ENCODE results near the gene APOBEC3F.

The APOBEC3F gene

DNA sequence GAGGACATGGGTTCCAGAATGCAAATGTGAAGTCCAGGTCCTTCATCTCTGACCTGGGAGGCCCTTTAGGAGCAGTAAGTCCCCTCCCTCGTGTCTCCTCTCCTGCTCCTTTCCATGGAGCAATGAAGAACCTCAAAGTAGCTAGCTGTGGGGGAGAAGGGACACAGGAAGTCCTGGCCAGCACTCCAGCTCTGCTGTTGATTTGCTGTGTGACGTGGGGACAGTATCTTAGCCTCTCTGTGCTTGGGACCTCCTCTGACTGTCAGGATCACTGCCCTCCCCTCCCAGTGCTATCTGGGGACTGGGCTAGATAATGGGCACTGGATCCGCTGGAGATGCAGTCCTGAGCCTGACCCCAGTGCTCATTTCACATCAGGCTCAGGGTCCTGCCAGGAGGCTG, 55.3 kb downstream of the APOBEC3F start:
- DNase-seq, result no peak

DNA sequence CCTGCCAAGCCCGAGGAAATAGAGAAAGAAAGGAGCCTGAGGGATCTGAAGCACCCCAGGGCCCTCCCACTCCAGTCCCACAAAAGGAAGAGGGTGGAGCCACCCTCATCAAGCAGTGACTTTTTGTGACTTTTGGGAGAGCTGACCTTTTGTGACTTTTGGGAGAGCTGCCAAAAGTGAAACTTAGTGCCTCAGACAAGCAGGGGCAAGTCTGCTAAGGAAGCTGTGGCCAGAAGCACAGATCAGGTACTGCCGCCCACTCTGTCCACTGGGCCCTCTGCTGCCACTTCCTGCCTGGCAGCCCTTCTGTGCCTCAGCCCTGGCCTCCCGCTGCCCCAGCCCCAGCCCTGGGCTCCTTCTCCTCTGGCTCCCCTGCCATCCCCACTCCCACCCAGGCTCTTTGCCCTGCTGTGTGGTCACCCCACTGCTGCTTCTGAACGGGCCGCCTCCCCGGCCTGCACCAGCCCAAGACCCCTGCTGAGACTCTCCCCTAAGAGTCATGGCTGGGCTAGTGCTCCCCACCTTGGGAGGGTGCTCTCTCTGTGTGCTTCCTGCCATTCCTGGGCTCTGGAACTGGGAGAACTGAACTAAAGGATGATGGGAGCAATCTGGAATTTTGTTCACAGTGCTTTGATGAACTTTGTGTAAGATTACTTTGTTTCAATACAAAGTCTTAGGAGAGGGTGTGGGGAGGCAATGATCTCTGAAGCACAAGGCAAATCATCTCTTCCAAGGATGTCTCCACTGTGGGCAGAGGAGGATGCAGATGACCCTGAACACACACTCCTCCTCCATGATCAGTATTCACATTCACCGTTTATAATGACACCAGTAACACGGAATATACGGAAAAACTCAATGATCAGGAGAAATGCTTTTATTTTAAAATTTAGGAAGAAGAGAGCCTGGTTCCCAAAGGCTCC, 56.7 kb downstream of the APOBEC3F start, which contains the start of gene APOBEC3H:
TSS of gene APOBEC3H (plus strand) at position 147 of the 923 bp plus-strand sequence. CDS start 3,035 bp downstream, outside the sequence.
- peak; percentile 25 for DNase-seq

DNA sequence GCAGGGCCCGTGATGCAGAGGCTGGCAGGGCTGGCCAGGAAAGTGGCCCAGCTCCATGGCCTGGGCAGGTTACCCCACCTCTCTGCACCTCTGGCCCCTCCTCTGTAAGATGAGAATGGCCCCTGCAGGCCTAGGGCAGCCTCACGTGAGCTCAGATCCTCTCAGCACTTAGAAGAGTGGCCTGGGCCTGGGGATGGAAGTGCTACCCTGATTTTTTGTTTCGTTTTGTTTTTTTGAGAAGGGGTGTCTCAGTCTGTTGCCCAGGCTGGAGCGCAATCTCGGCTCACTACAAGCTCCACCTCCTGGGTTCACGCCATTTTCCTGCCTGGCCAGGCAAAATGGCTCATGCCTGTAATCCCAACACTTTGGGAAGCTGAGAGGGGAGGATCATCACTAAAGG, 57.4 kb downstream of the APOBEC3F start:
- no peak for DNase-seq

DNA sequence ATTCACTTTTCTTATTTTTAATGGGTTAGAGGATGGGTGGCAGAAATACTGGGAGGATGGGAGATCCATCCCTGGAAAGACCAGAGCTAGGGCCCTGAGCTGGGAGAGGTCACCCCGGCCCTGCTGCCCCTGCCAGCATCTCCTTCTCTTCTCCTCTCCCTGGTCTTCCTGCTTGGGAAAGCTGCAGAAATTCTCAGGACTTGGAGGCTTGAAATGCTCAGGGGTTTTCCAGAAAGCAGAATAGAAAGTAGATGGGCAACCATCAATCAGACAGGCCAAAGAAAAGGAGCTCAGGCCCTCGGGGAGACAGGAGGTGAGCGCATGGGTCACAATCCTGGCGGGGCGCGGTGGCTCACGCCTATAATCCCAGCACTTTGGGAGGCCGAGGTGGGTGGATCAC, 57.9 kb downstream of the APOBEC3F start:
- no peak for DNase-seq

DNA sequence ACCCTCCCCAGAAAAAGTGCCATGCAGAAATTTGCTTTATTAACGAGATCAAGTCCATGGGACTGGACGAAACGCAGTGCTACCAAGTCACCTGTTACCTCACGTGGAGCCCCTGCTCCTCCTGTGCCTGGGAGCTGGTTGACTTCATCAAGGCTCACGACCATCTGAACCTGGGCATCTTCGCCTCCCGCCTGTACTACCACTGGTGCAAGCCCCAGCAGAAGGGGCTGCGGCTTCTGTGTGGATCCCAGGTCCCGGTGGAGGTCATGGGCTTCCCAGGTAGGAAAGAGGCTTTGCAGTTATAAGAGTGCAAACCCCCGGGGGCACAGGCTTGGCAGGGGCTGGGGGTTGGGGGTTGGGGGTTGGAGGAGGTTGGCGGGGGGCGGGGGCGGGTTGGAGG, 60.6 kb downstream of the APOBEC3F start:
- DNase-seq, result no peak

DNA sequence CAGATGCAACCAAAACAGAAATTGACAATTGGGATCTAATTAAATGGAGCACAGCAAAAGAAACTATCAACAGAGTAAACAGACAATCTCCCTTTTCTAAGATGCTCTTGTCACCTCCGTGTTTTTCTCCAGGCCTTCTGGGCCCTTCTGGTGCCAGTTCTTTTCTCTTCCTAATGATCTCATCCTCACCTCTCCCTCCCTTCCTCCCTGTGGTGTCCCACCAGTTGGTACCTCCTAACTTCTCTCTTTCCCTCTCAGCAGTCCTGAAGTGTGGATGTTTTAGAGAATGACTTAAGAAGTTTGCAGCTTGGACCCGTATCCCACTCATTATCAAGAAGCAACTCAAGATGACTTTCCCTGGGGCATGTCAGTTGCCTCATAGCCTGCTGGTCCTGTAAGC, 62.8 kb downstream of the APOBEC3F start:
- no peak for DNase-seq

Measured in central memory CD4-positive, alpha-beta T cell (primary cell).